Panc1 (cell line): Measurements from ENCODE around the gene SLC38A10. TPM values are rescaled to one million over a fixed set of nuclear protein-coding genes. Genes with fewer than 3 reads are reported as not detected.

Experiments
- ATAC-seq: fragments of 200-7000 bp; cut with Tn5 transposase; 2 replicates; pipeline ENCODE4 v1.9.1; 2020; ENCODE audit warnings: mild to moderate bottlenecking, moderate library complexity
- BruUV-seq: library from RNA; stranded (reverse); fragments of 400-500 nt; replicated peaks from 2 replicates; lab custom pipeline; 2021; lab: Mats Ljungman, UMichigan
- CTCF ChIA-PET: fragments of 300-600 bp; sonication (Branson Sonifier 250); formaldehyde crosslinking; loops from one replicate; lab custom pipeline; 2022; ENCODE audit warnings: antibody characterized with exemption; lab: Charles Lee
- POLR2A ChIA-PET: fragments of 300-600 bp; sonication (Branson Sonifier 250); formaldehyde crosslinking; loops from one replicate; lab custom pipeline; 2022; ENCODE audit warnings: antibody characterized with exemption; lab: Charles Lee
- DNase-seq: peaks from one replicate; pipeline ENCODE4 v3.0.0-alpha.2; 2010; ENCODE audit warnings: low read depth, low spot score
- H3K27ac ChIP-seq: 2 replicates; pipeline ENCODE4 v1.5.1; 2011; ENCODE audit warnings: mild to moderate bottlenecking, low read length, inconsistent platforms
- H3K27me3 ChIP-seq: fragments of 200-500 bp; sonication (Bioruptor generic); 2 replicates; pipeline ENCODE4 v1.6.0; 2014; ENCODE audit warnings: low read length, inconsistent platforms; ENCODE audit not compliant: control insufficient read depth, insufficient read depth
- H3K36me3 ChIP-seq: fragments of 200-500 bp; sonication (Bioruptor generic); 2 replicates; pipeline ENCODE4 v1.5.1; 2014; ENCODE audit warnings: inconsistent platforms, mild to moderate bottlenecking, low read length, moderate library complexity; ENCODE audit not compliant: control insufficient read depth, insufficient read depth
- H3K4me1 ChIP-seq: 2 replicates; pipeline ENCODE4 v1.5.1; 2011; ENCODE audit warnings: inconsistent platforms, mild to moderate bottlenecking, low read length, moderate library complexity; ENCODE audit not compliant: control insufficient read depth, insufficient read depth
- H3K4me3 ChIP-seq, 2 experiments: 2 replicates each; pipeline ENCODE4 v1.5.1; 2011 to 2012; ENCODE audit warnings: low read depth in 2 of 2, low read length in 2 of 2, mild to moderate bottlenecking in 2 of 2, inconsistent platforms in 1 of 2, moderate library complexity in 1 of 2
- H3K9me3 ChIP-seq: fragments of 200-500 bp; sonication (Bioruptor generic); 2 replicates; pipeline ENCODE4 v1.5.1; 2014; ENCODE audit warnings: low read depth, mild to moderate bottlenecking, inconsistent platforms, low read length, moderate library complexity; ENCODE audit not compliant: control insufficient read depth, insufficient read depth
- CTCF ChIP-seq: fragments of 450-650 bp; IDR thresholded peaks from 2 replicates; pipeline ENCODE4 v1.5.1; 2017; ENCODE audit warnings: mild to moderate bottlenecking
- POLR2AphosphoS5 ChIP-seq: IDR thresholded peaks from 2 replicates; pipeline ENCODE4 v1.6.1; 2012; ENCODE audit warnings: mild to moderate bottlenecking, low read depth, low read length, moderate library complexity
- SIN3A ChIP-seq: IDR thresholded peaks from 2 replicates; pipeline ENCODE4 v1.6.1; 2012; ENCODE audit warnings: low read depth, mild to moderate bottlenecking, low read length, moderate library complexity, borderline replicate concordance; ENCODE audit not compliant: insufficient read depth
- TCF7L2 ChIP-seq: IDR thresholded peaks from 2 replicates; pipeline ENCODE4 v1.6.1; 2011; ENCODE audit warnings: mild to moderate bottlenecking, low read depth, low read length, inconsistent platforms
- in situ Hi-C: cut with HindIII; loops from 2 replicates; pipeline ENCODE4 v1.10.0; 2016; ENCODE audit warnings: low sequenced_read_pairs, low pct_unique_long_range_greater_than_20kb
- intact Hi-C: fragments of 100-400 bp; cut with micrococcal nuclease; formaldehyde crosslinking; loops from one replicate; pipeline ENCODE4 v1.10.0; 2022; ENCODE audit not compliant: unreplicated experiment
- total RNA-seq: library from RNA; stranded (reverse); gene quantifications from one replicate; pipeline ENCODE4 v1.2.1, GENCODE V29; 2021; ENCODE audit not compliant: unreplicated experiment
- TF ChIP-seq, protein P1 (sequence below), 2 experiments: IDR thresholded peaks; 2 replicates each; pipeline ENCODE4 v1.6.1; 2011 to 2012; ENCODE audit warnings: low read depth in 2 of 2, control low read depth in 1 of 2, low read length in 1 of 2, mild to moderate bottlenecking in 1 of 2, moderate library complexity in 1 of 2; ENCODE audit not compliant: insufficient read depth in 1 of 2

Gene SLC38A10
- total RNA-seq, 1 experiment from 2014 or later = 188 TPM

GRCh38 chr17:81233811-81234505 is 61.1 kb downstream of the SLC38A10 start:
- CTCF ChIA-PET = no interaction called here
- POLR2A ChIA-PET = no interaction called here
- no peak overlapping the region for H3K4me3 ChIP-seq
- H3K27me3 ChIP-seq = no peaks in the 10 kb centered on the region
- peaks cover 18% of the 10 kb centered on the region for H3K4me1 ChIP-seq
- H3K9me3 ChIP-seq = no peaks in the 10 kb centered on the region
- H3K36me3 ChIP-seq = peaks cover 6% of the 10 kb centered on the region; the same call in 1 of the 2 replicates
- DNase-seq = no peak
- H3K27ac ChIP-seq = no peak overlapping the region
- intact Hi-C loops (no loop called here), in situ Hi-C loops (no loop called here)
- TF ChIP-seq POLR2AphosphoS5 (no peak), SIN3A (no peak), TCF7L2 (no peak), CTCF (no peak)
- TF ChIP-seq, protein P1, sequence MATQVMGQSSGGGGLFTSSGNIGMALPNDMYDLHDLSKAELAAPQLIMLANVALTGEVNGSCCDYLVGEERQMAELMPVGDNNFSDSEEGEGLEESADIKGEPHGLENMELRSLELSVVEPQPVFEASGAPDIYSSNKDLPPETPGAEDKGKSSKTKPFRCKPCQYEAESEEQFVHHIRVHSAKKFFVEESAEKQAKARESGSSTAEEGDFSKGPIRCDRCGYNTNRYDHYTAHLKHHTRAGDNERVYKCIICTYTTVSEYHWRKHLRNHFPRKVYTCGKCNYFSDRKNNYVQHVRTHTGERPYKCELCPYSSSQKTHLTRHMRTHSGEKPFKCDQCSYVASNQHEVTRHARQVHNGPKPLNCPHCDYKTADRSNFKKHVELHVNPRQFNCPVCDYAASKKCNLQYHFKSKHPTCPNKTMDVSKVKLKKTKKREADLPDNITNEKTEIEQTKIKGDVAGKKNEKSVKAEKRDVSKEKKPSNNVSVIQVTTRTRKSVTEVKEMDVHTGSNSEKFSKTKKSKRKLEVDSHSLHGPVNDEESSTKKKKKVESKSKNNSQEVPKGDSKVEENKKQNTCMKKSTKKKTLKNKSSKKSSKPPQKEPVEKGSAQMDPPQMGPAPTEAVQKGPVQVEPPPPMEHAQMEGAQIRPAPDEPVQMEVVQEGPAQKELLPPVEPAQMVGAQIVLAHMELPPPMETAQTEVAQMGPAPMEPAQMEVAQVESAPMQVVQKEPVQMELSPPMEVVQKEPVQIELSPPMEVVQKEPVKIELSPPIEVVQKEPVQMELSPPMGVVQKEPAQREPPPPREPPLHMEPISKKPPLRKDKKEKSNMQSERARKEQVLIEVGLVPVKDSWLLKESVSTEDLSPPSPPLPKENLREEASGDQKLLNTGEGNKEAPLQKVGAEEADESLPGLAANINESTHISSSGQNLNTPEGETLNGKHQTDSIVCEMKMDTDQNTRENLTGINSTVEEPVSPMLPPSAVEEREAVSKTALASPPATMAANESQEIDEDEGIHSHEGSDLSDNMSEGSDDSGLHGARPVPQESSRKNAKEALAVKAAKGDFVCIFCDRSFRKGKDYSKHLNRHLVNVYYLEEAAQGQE (IDR thresholded peaks at IDR 0.05; ENCODE audit: insufficient read depth in 1 of 2, low read depth in 2 of 2, low read length in 1 of 2) = no peak
- ATAC-seq = no peak
- BruUV-seq = no TSS peak

- no peaks in the 10 kb centered on the region for H3K27me3 ChIP-seq
- H3K36me3 ChIP-seq = peaks cover 2% of the 10 kb centered on the region; the same call in 1 of the 2 replicates
- H3K4me1 ChIP-seq = peaks cover 18% of the 10 kb centered on the region
- H3K4me3 ChIP-seq = no peak overlapping the region
- no peak for ATAC-seq
- POLR2A ChIA-PET = no interaction called here
- no TSS peak for BruUV-seq
- no peak overlapping the region for H3K27ac ChIP-seq
- CTCF ChIA-PET = no interaction called here
- TF ChIP-seq CTCF (no peak), POLR2AphosphoS5 (no peak), TCF7L2 (no peak), SIN3A (no peak)
- TF ChIP-seq, protein P1 (IDR thresholded peaks at IDR 0.05; ENCODE audit: insufficient read depth in 1 of 2, low read depth in 2 of 2, low read length in 1 of 2) = no peak
- in situ Hi-C loops (no loop called here), intact Hi-C loops (no loop called here)
- no peak for DNase-seq
- H3K9me3 ChIP-seq = no peaks in the 10 kb centered on the region
These were observed 61.8 kb downstream of the SLC38A10 start for GRCh38 chr17:81233316-81233715.
